CMK (cell line): ENCODE data around the gene FBXL3.

ENCODE experiments used
- DNase-seq: peaks from one replicate; pipeline ENCODE4 v3.0.0-alpha.2; 2010; ENCODE audit warnings: low read depth

Gene FBXL3

GRCh38 chr13:77026861-77027621 lies at the start of gene FBXL3:
TSS of gene FBXL3 (minus strand) at chr13:77027159. CDS start at chr13:77021860, 5,299 bp downstream.
- peak; percentile 75 for DNase-seq

- no peak for DNase-seq
These were observed 40.6 kb upstream of the FBXL3 start for GRCh38 chr13:77067519-77067918.

- DNase-seq, result peak; percentile 63
These were observed 38.6 kb upstream of the FBXL3 start for GRCh38 chr13:77065461-77066147.

GRCh38 chr13:77062097-77062496 lies 35.1 kb upstream of the FBXL3 start:
- no peak for DNase-seq

GRCh38 chr13:77061362-77061761 lies 34.4 kb upstream of the FBXL3 start:
- no peak for DNase-seq

GRCh38 chr13:77056886-77057285 lies 29.9 kb upstream of the FBXL3 start:
- no peak for DNase-seq

GRCh38 chr13:77056382-77056781 lies 29.4 kb upstream of the FBXL3 start:
- no peak for DNase-seq

- no peak for DNase-seq
These were observed 28.2 kb upstream of the FBXL3 start for GRCh38 chr13:77055158-77055557.

- no peak for DNase-seq
These were observed 26.2 kb upstream of the FBXL3 start for GRCh38 chr13:77053192-77053591.

- no peak for DNase-seq
These were observed 21.7 kb upstream of the FBXL3 start for GRCh38 chr13:77048681-77049080.

GRCh38 chr13:77047649-77048343 lies 20.8 kb upstream of the FBXL3 start:
- no peak for DNase-seq

GRCh38 chr13:77042566-77043177 lies 15.7 kb upstream of the FBXL3 start:
- DNase-seq, result no peak

- no peak for DNase-seq
These were observed 13.9 kb upstream of the FBXL3 start for GRCh38 chr13:77040835-77041234.

- no peak for DNase-seq
These were observed 13.1 kb upstream of the FBXL3 start for GRCh38 chr13:77040076-77040475.

- no peak for DNase-seq
These were observed 12.0 kb upstream of the FBXL3 start for GRCh38 chr13:77038907-77039480.

- no peak for DNase-seq
These were observed 9.3 kb upstream of the FBXL3 start for GRCh38 chr13:77036279-77036678.

GRCh38 chr13:77034881-77035280 lies 7.9 kb upstream of the FBXL3 start:
- no peak for DNase-seq

GRCh38 chr13:77033717-77034302 lies 6.9 kb upstream of the FBXL3 start:
- DNase-seq, result no peak

- DNase-seq, result no peak
These were observed 4.8 kb upstream of the FBXL3 start for GRCh38 chr13:77031656-77032243.

- DNase-seq, result no peak
These were observed 2.5 kb upstream of the FBXL3 start for GRCh38 chr13:77029436-77029835.

GRCh38 chr13:77028202-77028601 lies 1.2 kb upstream of the FBXL3 start:
- no peak for DNase-seq
